Activated CD4-positive, alpha-beta T cell treated with anti-CD3 and anti-CD28 coated beads, Interleukin-2, amount 50 U/mL, for 48 hours (primary cell): Measurements from ENCODE around the gene HARS1.
"Not testable (repeated sequence)": the region's sequence is repeated elsewhere in the genome, so short reads cannot be mapped to it uniquely, and the experiment has no call there.

Source experiments
- DNase-seq, 2 experiments: peaks; one replicate each; pipeline ENCODE4 v3.0.0-alpha.2; 2020

HARS1 gene

GRCh38 chr5:140674629-140675028, 16.5 kb downstream of the HARS1 start:
- no peak for DNase-seq

- DNase-seq: no peak
Measured at GRCh38 chr5:140674211-140674610, 17.0 kb downstream of the HARS1 start.

- DNase-seq: no peak
Measured at GRCh38 chr5:140673187-140673976, 17.8 kb downstream of the HARS1 start, which contains the start of gene DND1. DND1 (minus strand) TSS chr5:140673576; CDS start chr5:140673542, 34 bp downstream.

- peak in 1 of 2 experiments; percentile 27 for DNase-seq
Measured at GRCh38 chr5:140672455-140673186, 18.5 kb downstream of the HARS1 start.

GRCh38 chr5:140671472-140672125, 19.6 kb downstream of the HARS1 start:
- DNase-seq: no peak

GRCh38 chr5:140671035-140671434, 20.1 kb downstream of the HARS1 start:
- not testable (repeated sequence) for DNase-seq

- peak; percentile 97 to 98 for DNase-seq
Measured at GRCh38 chr5:140664359-140665119, 26.6 kb downstream of the HARS1 start, which contains the start of gene WDR55. WDR55 (plus strand) TSS chr5:140664904; CDS start chr5:140664913, 9 bp downstream.

GRCh38 chr5:140664030-140664358, 27.2 kb downstream of the HARS1 start:
- no peak for DNase-seq

GRCh38 chr5:140660371-140660770, 30.8 kb downstream of the HARS1 start:
- DNase-seq: not testable (repeated sequence)

- no peak for DNase-seq
Measured at GRCh38 chr5:140658870-140659269, 32.3 kb downstream of the HARS1 start.

- no peak for DNase-seq
Measured at GRCh38 chr5:140647042-140647419, 44.1 kb downstream of the HARS1 start.

GRCh38 chr5:140642718-140643117, 48.5 kb downstream of the HARS1 start:
- DNase-seq: no peak

GRCh38 chr5:140641716-140642115, 49.5 kb downstream of the HARS1 start:
- DNase-seq: no peak

GRCh38 chr5:140639148-140639981, 51.8 kb downstream of the HARS1 start, which contains the start of gene TMCO6:
TMCO6 (plus strand) TSS chr5:140639451; CDS start chr5:140639528, 77 bp downstream.
- DNase-seq: peak; percentile 99

- not testable (repeated sequence) for DNase-seq
Measured at GRCh38 chr5:140638898-140639147, 52.3 kb downstream of the HARS1 start.

- DNase-seq: no peak
Measured at GRCh38 chr5:140637371-140638100, 53.6 kb downstream of the HARS1 start.

- no peak for DNase-seq
Measured at GRCh38 chr5:140635291-140636257, 55.6 kb downstream of the HARS1 start.

- no peak for DNase-seq
Measured at GRCh38 chr5:140634103-140634502, 57.1 kb downstream of the HARS1 start.

- DNase-seq: no peak
Measured at GRCh38 chr5:140633501-140633900, 57.7 kb downstream of the HARS1 start.

GRCh38 chr5:140633021-140633471, 58.1 kb downstream of the HARS1 start, which contains the start of gene CD14:
CD14 (minus strand) TSS chr5:140633175; CDS start chr5:140633071, 104 bp downstream.
- DNase-seq: peak; percentile 23 to 24
